GM19455 (cell line): ENCODE data around the gene DIP2C.
"Not testable (repeated sequence)": the region's sequence is repeated elsewhere in the genome, so short reads cannot be mapped to it uniquely, and the experiment has no call there.

Experiments
- ATAC-seq: cut with Tn5 transposase; IDR thresholded peaks from one replicate; pipeline ENCODE4 v1.9.1; 2021; ENCODE audit not compliant: unreplicated experiment

The DIP2C gene

DNA sequence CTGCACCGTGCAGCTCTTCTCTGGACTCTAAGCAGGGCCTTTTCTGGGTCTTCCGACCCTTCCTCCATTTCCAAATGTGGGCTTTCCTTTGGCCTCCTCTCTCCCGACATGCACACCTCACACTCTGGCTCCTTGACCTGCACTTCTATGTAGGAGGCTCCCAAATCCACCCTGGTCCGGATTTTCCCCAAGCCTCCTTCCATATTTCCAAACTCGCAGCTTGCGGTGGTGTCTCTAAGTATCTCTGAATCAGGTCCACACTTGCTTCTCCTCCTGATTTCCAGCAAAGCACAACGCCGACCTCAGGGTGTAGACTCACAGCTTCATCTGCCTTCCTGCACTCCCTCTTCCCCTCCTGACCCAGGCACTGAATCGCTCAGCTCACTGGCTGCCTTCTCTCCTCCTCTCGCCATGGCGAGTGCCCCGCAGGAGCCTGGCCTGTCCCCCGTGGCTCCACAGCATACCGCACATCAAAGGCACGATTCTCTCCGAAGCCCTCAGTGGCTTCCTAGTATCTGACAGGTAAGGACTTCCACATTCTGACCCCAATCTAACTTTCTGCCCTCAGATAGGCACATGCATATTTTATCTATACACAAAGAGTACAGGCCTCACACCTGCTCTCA lies 27.8 kb downstream of the DIP2C start:
- ATAC-seq = no peak

DNA sequence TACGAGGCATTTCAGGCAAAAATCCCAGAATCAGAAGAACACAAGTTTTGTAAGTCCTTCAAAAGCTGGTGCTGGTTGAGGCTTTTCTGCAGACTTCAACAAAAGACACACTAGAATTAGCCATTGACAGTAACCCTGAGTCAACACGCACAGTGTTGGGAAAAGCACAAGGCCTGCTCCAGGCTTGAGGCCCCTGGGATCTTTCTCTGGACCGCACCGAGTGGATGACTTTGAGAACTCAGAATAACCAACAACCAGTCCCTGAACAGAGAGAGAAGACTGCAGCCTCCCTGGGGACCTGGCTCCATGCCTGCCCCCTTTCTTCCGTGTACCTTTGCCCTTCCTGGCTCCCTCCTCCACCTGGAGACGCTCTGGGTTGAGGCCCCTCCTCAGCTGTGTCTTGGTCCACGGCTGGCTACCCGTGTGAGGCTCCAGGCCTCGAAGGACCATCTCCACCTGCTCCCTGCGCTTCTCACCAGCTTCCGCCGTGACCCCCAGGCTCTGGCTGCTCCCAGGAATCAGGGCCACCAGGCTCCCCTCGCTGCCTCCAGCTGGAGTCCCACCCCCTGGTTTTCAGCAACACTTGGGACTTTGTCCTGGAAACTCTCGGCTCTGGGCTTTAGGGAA lies 28.4 kb downstream of the DIP2C start:
- no peak for ATAC-seq

DNA sequence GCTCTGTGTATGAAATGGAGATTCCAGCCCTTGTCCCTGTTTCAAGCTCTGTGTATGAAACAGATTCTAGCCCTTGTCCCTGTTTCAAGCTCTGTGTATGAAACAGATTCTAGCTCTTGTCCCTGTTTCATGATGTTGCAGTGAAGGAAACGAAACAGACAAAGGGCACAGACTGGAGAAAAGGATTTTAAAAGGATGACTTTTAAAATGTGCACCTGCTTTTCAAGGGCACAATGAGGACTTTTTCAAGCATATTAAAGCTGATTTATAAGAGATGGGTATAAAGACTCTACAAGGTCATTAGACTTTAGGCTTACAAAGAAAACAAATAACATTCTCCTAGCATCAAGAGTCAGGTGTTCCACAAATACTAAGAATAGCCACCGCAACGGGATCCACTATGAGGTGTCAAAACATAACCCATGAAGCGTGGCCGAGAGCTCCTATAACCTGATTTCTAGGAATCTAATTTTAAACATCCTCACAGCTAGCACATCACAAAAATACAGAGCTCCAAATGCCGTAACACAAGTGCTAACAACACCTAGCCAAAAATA lies 29.0 kb downstream of the DIP2C start:
- no peak for ATAC-seq

DNA sequence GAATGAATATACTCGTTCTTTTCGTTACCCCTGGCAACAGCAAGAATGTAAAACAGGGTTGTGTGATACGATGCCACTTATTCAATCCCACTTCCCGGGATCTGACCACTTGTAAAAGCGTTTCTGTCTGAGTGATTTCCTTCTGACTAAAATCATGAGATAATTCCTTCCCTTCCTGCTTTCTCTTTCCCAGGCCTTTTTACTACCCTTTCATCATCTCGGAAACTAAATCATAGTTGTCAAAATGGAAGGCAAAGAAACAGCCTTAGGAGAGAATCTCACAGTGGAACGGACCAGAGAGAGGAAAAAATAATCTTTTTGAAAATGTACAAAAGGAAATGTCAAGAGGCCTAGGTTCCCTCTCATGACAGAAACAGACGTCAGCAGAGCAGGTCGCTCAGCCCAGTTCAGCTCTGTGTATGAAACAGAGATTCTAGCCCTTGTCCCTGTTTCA lies 29.8 kb downstream of the DIP2C start:
- no peak for ATAC-seq

DNA sequence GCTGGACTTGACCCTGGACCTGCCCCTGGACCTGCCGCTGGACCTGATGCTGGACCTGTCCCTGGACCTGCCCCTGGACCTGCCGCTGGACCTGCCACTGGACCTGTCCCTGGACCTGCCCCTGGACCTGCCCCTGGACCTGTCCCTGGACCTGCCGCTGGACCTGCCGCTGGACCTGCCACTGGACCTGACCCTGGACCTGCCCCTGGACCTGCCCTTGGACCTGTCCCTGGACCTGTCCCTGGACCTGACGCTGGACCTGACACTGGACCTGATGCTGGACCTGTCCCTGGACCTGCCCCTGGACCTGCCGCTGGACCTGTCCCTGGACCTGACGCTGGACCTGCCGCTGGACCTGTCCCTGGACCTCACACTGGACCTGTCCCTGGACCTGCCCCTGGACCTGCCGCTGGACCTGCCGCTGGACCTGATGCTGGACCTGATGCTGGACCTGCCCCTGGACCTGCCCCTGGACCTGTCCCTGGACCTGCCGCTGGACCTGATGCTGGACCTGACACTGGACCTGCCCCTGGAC lies 31.6 kb downstream of the DIP2C start:
- ATAC-seq = not testable (repeated sequence)

DNA sequence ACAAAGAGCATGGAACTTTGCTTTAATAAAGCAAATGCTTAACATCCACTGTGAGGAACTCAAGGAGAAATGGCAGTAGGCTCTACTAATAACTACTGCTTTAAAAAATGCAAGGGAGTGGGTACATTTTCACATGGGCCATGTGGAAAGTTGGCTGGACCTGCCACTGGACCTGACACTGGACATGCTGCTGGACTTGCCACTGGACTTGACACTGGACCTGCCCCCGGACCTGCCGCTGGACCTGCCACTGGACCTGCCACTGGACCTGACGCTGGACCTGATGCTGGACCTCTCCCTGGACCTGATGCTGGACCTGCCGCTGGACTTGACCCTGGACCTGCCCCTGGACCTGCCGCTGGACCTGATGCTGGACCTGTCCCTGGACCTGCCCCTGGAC lies 32.6 kb downstream of the DIP2C start:
- ATAC-seq = no peak

DNA sequence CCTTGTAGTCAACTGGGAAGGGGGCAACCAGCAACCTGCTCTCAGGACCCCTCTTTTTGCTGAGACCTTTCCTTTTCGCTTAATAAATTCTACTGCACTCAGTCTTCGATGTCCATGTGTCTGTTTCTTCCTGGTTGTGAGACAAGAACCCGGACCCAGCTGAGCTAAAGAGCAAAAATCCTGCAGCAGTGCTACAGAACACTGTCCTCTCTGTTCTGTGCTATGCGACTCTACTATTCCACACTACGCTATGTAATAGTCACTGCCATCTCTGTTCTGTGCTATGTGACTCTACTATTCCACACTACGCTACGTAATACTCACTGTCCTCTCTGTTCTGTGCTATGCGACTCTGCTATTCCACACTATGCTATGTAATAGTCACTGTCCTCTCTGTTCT lies 34.3 kb downstream of the DIP2C start:
- ATAC-seq = no peak

DNA sequence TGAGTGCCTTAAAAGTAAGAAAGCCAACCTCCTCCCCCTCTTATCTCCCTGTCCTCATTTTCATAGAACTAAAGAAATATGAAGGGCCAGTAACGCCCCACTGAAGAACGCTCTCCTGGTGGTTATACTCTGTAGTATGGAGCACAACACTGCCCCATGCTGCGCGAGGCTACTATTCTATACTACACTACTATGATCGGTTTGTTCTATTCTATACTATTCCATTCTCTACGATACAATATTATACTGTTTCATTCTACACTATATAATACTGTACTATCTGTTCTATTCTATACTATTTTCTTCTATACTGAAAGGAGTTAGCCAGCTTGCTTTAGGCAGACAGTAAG lies 34.8 kb downstream of the DIP2C start:
- ATAC-seq = no peak

DNA sequence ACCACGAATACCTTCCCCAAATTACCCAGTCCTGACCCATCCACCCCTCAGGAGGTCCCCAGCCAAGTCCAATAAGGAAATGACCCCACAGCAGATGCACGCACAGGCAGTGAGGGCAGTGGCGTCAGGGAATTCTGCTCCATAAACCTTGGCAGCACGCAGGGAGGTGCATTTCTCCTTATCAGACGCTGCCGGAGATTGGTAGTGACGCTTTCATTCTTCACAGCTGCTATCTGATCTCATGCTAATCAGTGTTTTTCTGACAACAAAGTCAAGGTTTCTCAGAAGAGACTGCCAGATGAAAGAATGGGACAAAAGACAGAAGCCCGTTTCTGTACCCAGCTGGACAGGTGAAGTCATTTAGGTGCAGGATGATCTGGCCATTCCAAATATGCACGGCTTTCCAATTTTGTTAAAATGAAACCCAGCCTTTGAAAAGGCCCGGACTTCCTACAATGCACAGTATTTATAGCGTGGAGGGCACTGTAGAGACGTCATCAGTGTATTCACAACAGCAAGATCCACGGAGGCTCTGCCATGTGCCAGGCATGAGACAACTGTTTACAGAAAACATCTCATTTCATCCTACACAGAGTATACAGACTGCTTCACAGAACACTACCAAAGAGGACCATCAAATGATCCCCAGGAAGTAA lies 35.3 kb downstream of the DIP2C start:
- ATAC-seq = no peak

DNA sequence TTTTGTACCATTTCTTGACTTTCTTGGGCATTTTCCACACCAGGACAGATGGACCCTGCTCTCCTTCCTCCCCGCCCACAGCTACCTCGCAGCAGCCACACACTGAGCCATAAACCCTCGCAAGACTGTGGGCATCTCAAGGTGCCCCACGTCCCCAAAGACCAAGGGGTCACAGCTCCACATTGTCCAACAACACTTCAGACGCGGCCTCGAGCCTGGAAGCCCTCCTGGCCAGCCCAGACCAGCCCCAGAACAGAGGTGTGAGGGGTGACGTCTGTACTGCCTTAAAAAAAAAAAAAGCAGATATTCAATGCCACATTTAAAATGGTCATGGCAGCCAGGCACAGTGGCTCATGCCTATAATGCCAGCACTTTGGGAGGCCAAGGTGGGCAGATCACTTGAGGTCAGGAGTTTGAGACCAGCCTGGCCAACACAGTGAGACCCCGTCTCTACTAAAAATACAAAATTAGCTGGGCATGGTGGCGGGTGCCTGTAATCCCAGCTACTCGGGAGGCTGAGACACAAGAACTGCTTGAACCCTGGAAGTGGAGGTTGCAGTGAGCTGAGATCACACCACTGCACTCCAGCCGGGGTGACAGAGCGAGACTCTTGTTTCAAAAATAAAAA lies 36.5 kb downstream of the DIP2C start:
- not testable (repeated sequence) for ATAC-seq

DNA sequence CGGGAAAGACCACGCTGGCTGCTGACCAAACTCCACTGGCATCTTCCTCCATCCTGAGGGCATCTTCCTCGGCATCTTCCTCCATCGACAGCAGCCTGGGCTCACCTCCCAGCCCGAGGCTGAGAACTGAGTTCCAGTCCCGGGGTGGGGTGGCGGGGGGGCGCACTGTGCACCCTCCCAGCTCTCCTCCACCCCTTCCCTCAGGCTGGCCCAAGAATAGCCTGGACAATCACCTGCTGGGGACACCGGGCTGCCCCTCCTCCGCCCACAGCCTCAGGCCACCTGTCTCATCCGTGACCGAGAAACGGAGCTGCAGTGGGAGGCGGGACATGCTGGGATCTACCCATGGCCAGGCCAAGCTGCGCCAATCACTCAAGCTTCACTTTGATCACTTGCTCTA lies 37.2 kb downstream of the DIP2C start:
- no peak for ATAC-seq

DNA sequence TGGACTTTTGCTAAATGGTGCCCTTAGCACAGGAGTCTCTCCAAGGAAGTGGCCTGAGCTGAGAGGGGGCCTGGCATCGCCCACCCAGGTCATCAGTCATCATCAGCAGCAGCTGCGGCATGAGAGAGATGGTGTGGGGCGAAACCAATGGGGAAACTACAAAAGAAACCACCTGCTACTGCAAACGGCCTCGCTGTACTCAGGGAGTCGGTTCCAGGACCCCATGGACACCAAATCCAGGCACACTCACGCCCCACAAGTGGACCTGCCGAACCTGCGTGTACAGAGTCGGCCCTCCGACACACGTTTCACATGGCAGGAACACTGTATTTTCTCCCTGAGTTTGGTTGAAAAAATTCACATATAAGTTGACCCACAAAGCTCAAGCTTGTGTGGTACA lies 37.8 kb downstream of the DIP2C start:
- no peak for ATAC-seq

DNA sequence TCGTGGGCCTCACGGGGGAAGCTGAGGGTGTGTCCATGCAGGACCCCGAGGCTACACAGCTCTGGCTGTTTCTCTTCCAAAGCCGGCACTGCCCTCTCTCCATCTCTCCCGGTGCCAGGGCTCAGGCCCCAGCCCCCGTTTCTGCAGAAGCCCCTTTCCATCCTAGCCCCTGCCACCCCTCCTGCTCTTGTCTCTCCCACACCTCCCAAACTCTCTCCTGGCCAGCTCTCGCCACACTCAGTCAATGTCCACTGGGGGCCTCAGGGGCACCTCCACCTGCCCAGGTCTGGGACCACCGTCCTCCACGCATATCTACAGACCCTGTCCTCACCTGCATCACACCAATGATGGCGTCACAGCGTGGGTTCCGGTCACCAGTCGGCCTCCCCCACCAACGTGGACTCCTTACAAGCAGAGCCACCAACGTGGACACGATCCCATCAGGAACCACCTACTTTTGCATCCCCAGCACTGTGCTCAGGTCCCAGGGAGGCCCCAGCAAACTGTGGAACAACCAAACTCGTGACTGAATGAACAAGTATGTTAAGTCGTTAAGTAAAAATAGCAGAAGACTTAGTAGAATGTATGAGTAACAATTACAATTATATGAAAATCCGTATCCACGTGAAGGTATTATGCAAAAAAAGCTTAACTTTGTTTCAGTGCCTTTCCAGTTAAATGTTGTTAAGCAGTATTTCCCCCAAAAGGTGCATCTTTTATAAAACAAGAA lies 38.4 kb downstream of the DIP2C start:
- ATAC-seq = no peak

DNA sequence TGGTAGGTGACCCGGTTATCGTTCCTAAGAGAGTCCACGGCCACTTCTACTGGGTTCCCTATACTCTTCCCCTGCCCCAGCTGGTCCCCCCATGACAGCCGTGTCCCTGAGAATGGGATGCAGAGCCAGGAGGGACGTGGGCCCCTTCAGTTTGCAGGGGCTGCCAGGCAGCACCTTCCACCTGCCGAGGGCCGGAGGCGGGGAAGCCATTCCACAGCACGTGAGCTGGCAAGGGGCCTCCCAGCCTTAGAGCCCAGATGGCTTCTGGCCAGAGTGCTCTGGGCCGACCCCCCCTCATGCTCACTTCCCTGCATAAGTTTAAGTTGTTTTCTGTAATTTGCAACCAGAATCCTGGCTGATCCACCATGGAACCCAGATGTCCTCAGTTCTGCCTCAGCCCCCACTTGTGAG lies 39.0 kb downstream of the DIP2C start:
- ATAC-seq = no peak

DNA sequence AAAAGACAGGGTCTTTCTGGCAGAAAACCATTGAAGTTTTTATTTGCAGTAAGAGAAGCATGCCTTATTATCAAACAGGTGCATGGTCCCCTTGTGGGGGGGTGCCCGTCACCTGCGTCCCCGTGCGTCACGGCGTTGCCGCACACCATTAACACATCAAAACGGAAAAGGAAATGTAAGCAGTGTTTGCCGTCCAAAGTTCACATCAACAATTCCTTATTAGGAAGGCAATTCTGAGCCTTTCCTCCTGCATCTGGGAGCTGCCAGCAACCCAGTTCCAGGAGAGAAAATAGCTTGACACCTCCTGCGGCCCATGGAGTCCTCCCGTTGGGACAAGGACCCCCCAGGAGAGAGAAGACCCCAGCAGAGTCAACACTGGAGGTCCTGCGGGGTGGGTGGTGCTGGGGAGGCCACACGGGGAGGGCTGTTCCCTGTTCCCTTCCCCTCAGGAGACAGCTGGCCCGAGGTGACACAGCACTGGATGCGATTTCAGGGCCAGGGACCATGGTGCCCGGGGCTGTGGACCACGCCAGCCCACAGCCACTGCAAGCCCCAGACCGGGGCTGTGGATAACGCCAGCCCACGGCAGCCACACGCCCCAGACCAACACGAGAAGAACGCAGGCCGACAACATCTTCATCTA lies 39.5 kb downstream of the DIP2C start:
- ATAC-seq = no peak

DNA sequence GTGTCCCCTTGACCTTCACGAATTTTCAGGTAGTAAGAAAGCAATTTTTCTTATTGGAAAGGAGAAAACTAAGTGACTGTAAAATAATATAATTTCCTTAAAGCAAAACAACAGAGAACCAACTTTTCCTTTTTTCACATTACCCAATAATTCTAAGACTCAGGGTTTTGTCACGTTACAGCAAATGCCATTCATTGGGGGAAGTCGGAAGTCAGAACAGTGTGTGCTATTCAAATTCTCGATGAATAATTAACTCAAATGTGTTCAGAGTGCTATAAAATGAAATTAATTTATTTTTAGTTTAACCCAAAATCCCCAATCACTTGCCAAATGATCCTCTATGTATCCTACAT lies 40.0 kb downstream of the DIP2C start:
- ATAC-seq = no peak

DNA sequence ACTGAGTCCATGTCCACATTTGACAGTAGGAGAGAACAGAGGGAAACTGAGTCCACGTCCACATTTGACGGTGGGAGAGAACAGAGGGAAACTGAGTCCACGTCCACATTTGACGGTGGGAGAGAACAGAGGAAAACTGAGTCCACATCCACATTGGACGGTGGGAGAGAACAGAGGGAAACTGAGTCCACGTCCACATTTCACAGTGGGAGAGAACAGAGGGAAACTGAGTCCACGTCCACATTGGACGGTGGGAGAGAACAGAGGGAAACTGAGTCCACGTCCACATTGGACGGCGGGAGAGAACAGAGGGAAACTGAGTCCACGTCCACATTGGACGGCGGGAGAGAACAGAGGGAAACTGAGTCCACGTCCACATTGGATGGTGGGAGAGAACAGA lies 42.4 kb downstream of the DIP2C start:
- ATAC-seq = not testable (repeated sequence)

DNA sequence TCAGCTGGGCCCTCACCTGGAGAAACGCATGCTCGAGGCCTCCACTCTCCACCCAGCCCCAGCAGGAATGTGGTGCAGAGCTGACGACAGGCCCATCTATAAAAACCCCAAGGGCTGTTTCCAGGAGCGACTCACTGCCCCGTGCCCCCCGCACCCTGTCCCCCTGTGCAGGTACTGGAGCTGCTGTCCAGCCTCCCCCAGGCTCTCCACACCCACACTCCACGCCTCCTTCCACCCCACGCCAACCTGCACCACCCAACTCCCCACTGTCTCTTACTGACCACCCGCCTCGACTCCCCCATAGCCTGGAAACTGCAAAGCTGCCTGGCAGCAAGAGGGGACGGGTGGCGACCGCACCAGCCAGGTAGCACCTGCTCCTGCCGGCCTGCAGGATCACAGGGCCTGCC lies 43.3 kb downstream of the DIP2C start:
- ATAC-seq = no peak

DNA sequence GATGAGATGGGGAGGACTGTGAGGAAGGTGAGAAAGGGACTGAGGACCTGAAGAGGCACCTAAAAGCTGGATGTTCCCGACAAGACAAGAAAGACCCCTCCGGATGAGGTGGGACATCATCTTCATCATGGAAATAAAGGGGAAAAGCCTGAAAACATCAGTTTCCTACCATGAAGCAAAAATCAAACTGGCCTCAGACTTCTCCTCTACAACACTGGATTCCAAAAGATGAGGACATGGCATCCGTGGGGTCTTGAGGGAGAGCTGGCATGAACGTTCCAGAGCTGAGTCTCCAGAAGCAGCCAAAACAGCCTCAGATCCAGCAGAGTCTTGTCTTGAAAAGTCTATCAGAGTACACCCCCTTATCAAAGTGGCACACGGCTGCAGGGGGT lies 44.5 kb downstream of the DIP2C start:
- ATAC-seq = no peak

DNA sequence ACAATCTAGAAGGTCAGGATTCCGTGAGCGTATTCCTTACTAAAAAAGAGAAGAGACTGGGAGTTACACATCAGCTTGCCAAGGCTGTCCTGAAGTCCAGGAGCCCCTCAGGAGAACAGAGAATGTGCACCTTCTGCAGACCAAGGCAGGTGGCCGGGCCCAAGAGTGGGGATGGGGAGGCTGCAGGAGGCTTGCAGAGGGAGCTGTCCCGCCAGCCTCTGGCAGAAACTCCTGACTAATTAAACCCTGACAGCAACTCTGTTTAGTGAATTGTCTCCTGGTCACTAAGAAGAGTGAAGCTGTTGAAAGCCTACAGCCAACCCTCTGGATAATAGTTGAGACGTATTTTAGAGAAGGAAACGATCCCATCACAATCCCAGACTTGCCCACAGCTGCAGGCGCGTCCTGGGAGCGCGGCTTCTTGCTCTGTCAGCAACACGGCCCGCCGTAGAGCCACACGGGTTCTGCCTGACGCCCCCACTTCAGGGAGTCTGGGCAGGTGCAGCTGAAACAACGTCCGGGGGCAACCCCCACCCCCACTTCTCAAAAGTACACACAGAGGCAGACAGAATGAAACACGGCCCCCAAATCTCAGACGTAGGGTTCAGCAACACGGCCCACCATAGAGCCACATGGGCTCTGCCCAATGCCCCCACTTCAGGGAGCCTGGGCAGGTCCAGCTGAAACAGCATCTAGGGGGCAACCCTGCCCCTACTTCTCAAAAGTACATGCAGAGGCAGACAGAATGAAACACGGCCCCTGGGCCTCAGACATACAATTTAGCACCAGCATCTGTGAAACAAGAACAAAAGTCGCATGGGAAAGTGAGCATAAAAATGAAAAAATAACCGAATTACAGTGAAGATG lies 45.2 kb downstream of the DIP2C start:
- ATAC-seq = no peak
